ENCODE results near the gene SMAD3.
A peak's percentile ranks its signal among the peaks of the same experiment; 100 is the strongest.
"Not testable (repeated sequence)": the region's sequence is repeated elsewhere in the genome, so short reads cannot be mapped to it uniquely, and the experiment has no call there.

Gene SMAD3

DNA sequence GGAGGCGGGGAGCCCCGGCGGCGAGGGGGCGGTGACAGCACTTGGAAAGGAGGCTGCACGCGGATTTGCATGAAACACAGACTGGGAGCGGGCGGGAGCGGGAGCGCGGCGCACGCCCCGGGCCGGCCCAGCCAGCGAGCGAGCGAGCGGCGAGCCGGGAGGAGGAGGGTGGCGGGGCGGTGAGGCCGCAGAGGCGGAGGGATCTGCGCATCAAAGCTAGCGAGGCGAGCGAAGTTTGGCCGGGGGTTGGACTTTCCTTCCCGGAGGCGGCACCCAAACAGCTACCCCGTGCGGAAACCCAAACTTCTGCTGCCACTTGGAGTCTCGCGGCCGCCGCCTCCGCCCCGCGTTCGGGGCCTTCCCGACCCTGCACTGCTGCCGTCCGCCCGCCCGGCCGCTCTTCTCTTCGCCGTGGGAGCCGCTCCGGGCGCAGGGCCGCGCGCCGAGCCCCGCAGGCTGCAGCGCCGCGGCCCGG lies at the start of gene SMAD3:
Gene SMAD3 (plus strand): TSS at position 72 of the 475 bp plus-strand sequence. CDS start 553 bp downstream, outside the sequence.
- DNase-seq: peak; percentile 80

DNA sequence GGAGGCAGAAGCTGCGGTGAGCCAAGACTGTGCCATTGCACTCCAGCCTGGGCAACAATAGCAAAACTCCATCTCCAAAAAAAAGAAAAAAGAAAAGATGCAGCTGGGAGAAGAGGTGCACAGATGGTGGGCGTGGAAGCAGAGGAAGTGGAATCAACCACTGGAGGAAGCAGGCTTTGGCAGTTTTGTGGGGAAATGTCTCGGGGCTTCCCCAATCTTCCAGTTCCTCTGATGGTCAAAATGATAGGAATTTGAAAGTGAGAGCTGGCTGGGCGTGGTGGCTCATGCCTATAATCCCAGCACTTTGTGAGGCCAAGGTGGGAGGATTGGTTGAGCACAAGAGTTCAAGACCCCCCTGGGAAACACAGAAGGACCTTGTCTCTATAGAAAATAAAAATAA lies 48.1 kb upstream of the SMAD3 start:
- no peak for DNase-seq

DNA sequence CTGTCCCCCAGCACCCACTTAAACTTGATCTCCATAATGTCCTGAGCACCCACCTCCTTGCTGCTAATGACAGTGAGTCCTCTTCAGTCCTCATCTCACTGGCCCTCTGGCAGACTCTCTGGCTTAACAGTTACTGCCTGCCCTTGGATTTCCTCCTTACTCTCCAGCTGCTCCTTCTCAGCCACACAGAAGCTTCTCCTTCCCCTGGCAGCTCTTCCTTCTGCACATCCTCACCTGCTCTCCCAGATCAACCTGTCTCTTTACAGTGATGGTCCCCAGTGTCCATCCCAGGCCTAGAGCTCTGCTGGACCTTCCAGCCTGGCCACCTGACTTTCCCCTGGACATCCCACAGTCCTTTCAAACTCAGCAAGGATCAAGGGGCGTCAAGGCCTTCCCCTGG lies 47.4 kb upstream of the SMAD3 start:
- no peak for DNase-seq

DNA sequence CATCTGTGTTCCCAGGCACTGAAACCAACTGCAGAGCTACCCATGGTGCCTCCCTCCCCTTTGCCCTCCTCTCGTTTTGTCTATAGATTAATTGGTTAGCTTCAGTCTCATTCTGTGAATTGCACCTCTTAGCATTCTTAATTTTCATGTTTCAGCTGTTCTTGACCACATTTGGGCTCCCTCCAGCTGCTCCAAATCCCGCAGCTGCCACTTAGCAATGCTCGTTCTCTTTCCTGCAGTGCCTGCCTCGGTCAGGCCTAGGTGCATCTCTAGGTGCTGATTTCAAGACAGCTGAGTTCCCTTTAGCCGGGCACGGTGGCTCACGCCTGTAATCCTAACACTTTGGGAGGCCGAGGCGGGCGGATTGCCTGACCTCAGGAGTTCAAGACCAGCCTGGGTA lies 47.0 kb upstream of the SMAD3 start:
- DNase-seq: no peak

DNA sequence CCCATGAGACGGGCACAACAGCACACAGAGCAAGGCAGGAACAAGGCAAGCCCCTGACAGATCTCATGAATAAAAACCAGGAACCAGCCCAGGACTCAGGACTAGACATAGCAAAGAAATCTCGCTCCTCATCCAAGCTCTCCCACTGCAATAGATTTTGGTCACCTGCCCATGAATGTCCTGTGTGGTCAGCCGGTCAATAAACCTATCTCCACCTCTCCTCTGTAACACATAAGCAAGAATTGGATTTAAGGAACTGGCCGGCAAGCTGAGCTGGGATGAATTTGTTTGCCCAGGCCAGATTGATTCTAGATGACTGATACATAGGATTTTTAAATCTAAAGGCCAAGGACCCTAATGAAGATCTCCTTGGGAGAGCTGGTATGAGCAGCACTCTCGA lies 46.3 kb upstream of the SMAD3 start:
- no peak for DNase-seq

DNA sequence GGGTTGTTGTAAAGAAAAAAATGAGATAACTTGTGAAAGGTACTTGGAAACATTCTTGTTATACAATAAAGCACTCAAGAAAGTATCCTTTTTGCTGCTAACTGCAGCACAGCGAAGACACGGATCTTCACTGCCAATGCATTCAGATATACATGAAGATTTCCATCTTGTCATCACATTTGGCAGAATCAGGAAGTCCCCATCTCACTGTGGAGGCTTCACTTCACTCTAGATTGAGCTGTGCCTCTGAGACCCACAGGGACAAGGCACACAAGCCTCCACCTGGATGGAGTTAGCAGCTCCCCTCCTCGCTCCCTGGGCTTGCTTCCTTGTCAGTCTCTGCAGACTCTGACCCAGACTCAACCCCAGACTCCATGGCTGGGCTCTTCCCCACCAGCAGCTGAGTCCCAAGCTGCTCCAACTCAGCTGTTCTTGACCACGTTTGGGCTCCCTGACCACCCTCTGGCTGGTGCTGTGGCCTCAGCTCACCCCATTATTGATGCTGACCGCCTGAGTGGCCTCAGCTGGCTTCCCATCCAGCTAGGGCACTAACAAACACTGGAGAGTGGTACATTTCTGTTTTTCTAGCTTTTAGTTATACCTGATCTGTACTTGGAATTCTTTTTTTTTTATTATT lies 45.4 kb upstream of the SMAD3 start:
- no peak for DNase-seq

DNA sequence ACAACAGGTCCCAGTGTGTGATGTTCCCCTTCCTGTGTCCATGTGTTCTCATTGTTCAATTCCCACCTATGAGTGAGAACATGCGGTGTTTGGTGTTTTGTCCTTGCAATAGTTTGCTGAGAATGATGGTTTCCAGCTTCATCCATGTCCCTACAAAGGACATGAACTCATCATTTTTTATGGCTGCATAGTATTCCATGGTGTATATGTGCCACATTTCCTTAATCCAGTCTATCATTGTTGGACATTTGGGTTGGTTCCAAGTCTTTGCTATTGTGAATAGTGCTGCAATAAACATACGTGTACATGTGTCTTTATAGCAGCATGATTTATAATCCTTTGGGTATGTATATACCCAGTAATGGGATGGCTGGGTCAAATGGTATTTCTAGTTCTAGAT lies 44.7 kb upstream of the SMAD3 start:
- DNase-seq: not testable (repeated sequence)

DNA sequence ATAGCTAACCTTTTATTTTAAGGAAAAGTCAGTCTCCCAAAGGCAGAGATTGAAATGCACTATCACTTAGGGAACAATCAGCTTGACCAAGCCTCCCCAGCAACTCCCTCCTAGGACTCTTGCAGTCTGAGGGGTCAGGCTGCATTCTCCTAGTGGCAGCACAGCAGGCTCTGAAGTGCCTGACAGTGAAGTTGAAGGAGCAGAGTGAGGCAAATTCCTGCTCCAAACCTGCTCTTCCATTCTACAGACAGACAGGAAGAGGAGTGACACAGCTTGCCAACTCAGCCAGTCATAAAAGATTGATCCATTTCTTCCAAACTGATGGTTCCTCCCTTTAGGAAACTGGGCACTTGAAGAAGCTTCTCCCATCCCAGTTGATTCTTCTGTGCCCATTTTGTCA lies 43.9 kb upstream of the SMAD3 start:
- no peak for DNase-seq

DNA sequence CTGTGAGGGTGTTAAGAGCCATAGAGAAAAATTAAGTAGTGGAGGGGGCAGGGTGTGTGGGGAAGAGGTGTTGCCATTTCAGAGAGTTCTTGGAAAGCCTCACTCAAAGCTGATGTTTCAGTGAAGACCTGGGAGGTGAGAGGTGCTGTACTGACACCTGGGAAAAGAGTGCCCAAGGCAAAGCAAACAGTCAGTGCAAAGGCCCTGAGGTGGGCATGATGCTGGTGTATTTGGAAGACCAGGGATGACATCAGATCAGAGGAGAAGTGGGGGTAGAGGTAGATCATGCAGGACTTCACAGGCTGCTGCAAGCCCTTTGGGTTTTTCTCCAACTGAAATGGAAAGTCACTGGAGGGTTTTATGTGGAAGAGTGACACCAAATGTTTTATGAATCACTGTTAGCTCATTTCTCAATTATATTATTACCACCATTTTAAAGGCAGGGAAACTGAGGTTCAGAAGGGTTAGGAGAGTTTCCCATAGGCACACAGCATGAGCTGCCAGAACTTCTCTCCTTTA lies 42.8 kb upstream of the SMAD3 start:
- DNase-seq: no peak

DNA sequence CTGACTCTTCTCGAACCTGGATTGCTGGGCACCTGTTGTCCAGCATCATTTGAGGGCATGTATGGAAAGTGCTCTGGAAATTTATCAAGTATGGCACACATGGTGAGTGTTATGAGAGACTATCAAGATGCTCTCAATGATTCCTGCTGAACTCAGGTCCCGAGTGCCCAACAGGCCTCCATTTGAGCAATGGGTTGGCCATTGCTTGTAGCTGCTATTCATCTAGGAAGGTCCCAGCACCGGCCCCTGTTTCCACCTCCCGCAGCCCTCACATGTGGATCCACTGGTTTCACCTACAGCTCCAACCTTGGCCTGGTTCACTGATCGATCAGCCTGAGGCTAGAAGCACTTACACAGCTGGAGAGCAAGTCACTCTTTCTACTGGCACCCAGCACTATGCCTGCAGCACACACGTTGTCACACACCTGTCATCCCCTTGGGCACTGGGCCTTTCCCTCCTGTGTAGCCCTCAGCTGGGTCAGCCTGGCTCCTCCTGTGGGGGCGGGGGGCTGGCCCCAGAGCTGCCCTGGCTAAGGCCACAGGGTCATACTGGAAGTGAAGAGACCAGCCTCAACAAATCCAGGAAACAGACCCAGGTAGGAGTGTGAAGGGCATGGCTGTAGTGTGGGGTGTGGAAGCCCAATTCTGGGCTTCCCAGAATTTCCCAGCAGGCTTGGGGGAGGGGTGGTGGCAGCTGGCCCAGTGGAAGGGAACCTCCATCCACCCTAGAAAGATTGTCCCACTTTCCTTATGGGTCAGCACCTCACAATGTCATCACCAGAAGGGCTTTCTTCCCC lies 41.7 kb upstream of the SMAD3 start:
- DNase-seq: no peak

DNA sequence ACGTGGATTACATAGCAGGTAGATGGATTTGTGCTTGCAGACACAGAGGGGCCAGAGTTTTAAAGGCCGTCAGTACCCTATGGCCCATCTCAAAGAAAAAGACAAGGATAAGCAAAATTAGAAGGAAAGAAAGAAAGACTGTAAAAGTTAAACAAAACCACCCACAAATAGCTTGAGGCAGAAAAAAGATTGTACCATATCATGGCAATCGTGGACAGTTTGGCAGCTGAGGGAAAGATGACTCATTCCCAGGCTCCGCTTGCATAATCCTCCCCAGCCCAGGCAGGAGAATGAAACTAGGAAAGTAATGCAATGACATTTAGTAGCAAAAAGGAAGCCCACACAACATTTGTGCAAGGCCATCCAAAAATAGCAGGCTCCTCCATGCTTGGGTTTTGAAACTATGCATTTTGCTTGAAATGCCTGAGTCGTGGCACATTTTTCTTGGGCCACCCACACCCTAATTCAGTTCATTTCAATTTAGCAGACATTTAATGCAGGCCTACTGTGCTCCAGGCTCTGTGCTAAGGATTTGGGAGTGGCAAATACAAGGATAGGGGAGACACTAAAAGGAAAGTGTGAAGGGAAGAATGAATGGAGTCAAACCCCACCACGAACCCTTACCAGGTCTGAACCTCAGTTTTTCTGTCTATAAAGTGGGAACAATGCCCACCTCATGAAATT lies 40.9 kb upstream of the SMAD3 start:
- DNase-seq: no peak

DNA sequence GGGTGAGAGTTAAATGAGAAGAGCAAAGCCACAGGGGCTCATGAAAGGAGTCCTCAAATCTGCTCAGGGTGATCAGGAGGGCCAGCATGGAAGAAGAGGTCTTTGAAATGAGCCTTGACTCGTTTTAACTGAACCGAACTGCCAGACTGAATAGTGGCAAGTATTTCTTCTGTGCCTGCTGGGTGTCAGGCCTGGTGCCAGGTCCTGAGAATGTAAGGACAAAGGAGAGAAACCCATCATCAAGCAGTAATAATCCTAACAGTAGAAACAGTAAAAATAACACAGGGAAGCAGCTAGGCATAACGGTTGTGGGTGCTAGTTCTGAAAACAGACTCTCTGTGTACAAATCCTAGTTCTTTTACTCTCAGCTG lies 40.4 kb upstream of the SMAD3 start:
- no peak for DNase-seq

DNA sequence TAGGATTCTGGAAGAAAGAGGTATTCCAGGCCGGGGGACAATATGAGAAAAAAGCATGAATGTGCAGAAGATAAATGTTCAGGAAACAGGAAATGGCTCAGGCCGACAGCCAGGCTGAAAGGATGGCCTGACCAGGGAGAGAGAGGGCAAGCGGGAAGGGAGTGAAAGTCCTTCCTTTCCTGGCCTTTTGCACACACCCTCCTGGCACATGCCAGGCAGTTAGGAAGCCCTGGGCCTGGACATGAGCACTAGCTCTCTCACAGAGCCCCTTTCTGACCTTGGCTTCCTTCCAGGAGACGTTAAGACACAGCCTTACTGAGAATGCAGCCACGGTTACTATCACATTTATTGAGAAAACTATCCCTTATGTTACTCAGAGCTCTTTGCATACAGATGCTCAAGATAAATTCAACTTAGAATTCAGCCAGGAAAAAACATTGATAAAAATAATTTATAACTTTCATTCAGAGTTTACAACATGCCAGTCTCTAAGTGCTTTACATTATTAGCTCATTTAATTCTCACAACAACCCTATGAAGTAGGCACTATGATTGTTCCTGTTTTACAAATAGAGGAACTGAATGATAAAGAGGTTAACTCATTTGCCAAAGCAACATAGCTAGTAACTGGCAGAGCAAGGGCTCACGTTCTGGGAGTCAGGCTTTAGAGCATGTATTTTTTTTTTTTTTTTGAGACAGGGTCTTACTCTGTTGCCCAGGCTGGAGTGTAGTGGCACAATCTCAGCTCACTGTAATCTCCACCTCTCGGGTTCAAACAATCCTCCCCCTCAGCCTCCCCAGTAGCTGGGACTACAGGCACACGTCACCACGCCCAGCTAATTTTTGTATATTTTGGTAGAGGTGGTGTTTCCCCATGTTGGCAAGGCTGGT lies 39.4 kb upstream of the SMAD3 start:
- no peak for DNase-seq

DNA sequence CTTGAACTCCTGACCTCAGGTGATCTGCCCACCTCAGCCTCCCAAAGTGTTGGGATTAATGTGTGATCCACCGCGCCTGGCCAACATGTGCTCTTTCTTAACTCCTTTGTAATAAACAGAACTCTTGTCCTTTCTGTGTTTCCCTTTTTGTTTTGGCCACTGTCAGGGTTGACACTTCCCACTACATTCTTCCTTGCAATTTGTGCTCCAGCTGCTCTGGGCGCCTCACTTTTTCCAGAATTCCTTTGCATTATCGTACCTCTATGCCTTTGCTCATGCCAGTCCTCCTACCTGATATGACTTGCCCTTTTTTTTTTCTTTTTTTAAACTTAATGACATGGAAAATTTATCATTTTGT lies 38.8 kb upstream of the SMAD3 start:
- no peak for DNase-seq

DNA sequence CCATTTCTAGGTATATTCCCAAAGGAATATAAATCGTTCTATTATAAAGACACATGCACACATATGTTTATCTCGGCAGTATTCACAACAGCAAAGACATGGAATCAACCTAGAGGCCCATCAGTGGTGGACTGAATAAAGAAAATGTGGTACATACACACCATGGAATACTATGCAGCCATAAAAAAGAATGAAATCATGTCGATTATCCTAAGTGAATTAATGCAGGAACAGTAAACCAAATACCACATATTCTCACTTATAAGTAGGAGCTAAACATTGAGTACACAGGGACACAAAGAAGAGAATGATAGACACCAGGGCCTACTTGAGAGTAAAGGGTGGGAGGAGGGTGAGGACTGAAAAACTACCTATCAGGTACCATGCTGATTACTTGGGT lies 37.0 kb upstream of the SMAD3 start:
- DNase-seq: not testable (repeated sequence)

DNA sequence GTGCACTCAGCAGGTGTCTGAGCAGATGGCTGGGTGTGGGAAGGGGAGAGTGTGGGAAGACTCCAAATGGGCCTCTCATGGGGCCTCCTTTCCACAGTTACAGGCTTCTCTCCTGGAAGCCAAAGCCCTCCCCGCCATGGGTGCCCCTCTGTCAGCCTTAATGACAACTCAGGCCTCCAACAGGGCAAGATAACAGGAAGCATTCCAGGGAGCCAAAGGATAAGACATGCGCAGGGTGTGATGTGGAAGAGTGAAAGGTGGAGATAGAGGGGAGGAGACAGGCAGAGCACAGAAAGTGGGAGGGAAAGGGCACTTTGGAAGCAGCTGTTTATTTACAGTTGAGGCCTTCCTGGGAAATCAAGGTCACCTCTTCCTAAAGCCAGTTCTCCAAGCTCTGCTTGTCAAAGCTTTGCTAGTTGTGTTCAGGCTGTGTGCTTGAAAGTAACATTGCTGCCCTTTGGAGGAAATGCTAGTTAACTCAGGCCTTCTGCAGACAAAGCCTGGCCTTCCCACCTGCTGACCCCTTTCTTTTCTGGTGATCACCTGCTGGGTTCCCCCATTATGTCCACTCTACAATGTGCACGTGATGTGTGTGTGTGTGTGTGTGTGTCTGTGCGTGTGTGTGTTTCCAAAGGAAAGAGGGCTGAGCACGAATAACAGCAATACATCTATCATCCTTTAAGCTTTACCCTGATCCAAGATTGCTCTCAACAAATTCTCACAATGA lies 35.2 kb upstream of the SMAD3 start:
- no peak for DNase-seq

DNA sequence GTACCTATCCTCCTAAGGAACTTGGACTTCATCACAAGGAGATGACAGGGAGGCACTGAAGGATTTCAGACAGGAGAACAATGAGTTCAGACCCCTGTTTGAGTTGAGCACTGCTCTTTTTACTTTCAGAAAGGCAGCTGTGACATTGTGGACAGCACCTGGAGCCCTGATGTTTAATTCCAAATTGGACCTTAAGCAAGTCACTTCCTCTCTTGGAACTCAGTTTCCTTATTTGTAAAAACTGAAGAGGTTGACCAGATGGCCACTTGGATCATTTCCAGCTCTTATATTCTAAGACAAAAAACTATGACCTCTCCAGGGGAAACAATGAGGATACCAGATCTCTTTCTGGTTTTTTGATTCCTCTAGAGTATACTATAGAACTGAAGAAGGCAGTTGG lies 34.1 kb upstream of the SMAD3 start:
- no peak for DNase-seq

DNA sequence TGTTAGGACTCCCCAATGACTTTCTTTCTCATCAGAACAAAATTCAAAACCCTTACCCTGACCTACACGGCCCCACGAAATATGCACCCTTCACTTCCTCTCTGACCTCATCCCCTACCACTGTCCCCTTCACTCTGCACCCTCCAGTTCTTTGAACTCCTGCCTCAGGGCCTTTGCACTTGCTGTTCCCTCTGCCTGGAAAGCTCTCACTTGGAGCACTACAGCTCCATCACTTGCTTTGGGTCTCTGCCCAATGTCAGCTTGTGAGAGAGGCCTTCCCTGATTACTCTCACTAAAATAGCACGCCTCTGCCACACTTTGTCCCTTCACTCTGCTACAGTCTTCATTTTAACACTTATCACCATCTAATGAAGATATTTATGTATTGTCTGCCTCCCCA lies 32.8 kb upstream of the SMAD3 start:
- DNase-seq: no peak

DNA sequence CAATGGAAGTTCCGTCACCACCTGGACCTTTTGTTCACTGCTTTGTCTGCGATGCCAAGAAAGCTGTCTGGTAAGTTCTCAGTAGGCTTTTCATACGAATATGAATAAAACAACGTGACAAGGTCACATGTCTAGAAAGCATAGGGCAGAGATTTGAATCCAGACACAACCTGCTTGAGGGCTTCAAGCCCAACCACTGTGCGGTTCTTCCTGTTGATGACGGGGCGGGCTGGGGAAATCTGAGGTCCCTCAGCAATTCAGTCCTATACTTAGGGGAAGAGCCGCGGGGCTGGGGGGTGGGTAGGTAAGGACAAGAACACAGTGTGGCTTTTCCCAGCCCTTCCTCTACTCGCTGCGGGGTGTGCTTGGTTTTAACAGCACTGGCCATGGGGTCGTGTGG lies 32.4 kb upstream of the SMAD3 start:
- DNase-seq: peak; percentile 44

DNA sequence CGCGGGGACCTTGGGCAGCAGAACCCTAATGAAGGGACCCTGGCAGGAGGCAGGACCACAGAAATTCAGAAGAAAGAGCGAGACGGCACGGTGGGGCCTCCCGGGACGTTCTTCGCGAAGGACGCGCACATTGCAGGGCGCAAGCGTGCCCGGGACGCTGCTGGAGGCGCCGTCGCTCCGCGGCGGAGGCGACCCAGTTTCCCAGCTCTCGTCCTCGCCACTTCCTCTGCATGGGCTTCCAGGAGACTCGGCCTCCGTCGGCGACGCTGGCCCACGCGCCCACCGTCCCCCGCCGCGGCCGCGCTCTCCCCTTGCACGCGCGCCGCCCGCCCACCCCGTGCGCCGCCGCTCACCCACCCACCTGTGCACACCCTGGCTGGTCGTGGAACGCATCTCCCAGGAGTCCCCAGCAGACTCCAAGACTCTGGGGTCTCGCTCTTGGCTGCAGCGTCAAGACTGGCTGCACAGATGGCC lies 31.8 kb upstream of the SMAD3 start:
- peak; percentile 39 for DNase-seq

DNA sequence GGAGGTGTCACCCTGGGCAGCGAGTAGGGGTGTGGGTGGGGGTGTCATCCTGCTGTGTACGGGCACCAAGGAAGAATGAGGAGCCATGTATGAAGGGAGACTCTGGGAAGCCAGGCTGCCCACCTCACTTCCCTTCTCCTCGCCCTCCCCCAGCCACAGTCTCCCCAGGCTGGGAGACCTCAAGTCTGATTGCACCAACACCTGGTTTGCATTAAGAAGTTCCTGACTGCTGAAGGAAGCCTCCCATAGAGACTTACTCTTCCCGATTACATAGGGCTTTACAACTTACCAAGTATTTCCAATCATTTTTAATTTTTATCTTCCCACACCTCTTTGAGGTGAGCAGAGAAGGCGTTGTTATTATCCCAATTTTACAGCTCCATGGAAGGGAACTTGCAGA lies 29.5 kb upstream of the SMAD3 start:
- no peak for DNase-seq
